Femur (tissue), 1 donor: ENCODE data around the gene MRPS14.
A peak's percentile ranks its signal among the peaks of the same experiment; 100 is the strongest.

Experiments used
- DNase-seq: peaks from one replicate; pipeline ENCODE4 v3.0.0-alpha.2; 2017

Gene MRPS14

DNA sequence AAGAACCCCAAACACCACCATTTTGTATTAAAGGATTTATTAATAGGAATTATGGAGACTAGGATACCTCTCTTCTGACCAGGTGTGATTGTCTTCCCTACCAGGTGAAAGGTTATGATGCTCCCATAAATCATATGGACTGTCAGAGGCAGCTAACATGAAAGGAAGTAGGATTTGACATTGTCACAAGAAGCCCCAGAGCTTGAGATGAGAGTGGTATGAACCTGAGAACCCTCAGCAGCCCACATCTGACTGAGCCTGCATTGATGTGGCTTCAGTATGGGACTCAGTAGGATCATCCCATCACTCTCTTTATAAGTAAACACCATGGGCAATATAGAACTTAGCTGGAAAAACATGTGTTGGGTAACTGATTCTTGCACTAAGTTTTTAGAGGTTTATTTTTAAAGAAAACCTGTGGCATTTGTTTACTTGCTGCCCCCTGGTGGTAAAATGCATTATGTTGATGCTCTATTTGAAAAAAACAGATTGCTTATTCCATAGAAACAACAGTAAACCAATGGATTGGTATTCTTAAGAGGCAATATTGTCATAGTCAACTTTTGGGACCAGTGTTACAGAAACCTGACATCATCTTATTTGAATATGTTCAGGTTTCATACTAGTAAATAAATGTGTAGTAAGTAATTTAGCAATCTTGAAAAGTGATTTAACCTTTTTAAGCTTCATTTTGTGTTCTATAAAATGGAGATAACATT, 40.1 kb downstream of the MRPS14 start:
- no peak for DNase-seq

DNA sequence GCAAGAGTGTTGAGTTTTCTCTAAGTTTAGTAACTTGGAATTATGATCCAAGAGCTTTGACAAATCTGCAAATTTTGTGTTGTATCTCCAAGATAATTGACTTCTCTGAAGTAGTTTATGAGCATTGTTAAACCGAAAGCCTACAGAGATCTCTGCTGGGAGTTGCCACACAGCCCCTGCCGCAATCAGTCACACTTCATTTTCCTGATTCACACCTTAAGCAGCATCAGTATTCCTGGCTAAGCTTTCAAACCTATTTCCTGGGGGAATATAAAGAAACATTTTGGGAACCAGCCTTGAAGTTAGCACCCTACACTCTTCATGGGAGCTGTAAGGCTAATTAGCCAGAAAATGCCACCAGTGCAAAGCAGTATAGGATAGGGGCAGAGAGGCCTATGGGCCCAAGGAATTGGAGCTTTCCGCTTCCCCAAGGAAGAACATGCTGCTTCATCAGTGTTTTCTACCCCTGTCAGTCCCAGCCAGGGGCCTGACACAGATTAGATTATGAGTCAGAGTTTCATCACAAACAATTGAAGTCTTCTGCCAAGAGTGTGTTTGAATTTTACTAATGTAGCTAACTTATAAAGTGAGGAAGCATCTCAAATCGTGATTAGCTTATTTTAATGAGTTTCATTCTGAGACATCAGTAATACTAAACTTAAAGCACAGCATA, 46.7 kb downstream of the MRPS14 start:
- DNase-seq: no peak

DNA sequence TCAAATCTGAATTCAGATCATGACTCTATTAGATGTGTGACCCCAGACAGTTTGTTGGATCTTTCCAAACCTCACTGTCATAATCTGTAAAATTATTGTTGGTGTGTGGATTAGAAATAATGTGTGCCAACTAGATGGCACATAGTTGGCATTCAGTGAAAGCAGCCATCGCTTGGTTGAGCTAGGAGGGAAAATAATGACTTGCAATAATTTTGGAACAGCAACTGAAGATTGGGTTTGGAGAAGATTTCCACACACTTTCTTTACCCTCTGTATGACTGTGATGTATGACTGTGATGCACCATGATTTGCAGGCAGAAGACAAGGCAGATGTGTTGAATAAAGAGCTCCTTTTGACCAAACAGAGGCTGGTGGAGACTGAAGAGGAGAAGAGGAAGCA, 47.5 kb downstream of the MRPS14 start:
- no peak for DNase-seq

DNA sequence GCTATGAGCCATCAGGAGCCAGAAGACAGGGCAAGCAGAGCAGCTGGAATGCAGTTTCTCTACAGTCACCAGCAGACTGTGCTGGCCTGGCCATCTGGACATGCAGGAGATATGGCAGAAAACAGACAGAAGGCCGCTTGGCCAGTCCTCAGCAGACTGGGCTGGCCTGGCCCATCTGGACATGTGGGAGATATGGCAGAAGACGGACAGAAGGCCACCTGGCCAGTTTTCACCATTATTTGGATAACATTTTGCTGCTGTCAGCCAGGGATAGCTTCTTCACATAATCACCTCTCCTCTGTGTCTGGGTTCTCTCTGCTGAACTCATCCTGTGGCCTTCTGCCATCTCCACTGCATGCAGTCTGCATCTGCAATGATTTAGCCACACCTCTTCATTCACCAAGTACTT, 48.5 kb downstream of the MRPS14 start:
- DNase-seq: no peak

DNA sequence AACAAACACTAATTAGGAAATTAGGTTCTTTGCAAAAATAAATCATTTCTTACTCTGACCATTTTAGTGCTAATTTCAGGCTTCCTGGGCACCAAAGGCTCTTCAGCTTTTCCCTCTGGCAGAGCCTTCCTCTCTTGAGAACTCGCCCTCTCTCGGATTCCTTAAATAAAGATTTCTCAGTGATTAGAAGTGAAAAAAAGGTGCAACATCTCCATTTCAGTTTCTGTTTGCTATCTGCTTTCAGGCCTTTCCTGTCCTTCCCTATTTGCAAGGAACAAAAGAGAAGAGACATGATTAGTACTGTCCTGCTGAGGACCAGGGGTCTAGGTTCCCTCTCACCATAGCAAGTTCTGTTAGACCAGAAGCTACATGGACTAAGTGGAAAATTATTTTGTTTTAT, 51.3 kb downstream of the MRPS14 start:
- no peak for DNase-seq

DNA sequence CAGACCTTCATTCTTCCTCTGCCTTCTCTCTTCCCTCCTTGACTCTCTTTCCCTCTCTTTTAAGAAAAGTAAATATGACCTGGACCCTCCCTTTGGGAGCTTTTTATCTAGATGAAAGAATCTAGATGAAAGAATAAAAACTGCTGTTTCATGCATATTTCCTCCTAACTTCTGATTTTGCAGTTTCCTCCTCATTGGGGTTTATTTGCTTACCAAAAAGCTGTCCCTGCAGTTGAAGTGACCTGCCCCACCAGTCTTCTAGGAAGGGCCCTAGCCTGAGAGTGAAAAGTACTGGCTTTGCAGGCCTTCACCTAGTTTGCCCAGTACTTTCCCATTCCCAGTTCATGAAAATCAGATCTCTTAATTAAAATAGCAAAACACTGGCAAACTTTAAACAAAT, 51.8 kb downstream of the MRPS14 start:
- no peak for DNase-seq

DNA sequence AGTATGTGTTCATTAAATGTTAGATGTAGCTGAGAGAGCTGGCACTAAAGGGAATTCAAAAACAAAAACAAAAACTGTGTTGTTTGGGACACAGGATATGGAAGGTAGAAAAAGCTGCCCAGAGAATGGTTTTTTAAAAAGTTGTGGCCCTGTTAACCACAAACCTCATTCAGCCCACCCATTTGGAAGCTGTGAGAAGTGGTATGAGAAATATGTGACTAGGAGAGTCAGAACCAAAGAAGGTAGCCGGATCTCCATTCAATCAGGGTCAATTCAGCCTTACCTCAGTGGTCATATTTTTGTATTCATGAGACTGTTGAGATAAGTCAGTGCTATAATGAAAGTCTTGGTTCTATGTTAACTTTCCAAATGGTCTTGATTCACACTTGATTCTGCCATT, 53.2 kb downstream of the MRPS14 start:
- DNase-seq: no peak

DNA sequence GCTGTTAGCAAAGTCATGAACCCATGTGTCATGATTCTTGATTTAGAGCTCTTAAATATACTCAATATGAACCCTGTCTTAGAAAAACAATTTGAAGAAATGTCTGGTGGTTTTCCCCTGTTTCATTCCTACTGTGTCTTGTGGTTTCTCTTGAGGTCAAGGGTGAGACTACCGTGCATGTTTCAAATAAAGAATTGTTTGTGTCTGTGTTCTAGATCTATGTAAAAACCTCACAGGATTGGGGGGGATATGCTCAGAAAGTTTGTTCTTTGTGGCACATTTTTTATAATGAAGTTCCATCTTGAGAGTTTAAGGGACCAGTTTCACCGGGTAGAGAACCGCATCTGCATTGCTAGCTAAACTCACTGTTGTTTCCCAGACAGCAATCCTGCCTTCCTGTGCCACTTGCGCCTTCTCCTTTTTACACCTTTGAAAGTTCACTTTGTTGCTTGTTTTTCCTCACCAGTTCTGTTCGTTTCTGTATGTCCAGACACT, 54.4 kb downstream of the MRPS14 start:
- DNase-seq: no peak

DNA sequence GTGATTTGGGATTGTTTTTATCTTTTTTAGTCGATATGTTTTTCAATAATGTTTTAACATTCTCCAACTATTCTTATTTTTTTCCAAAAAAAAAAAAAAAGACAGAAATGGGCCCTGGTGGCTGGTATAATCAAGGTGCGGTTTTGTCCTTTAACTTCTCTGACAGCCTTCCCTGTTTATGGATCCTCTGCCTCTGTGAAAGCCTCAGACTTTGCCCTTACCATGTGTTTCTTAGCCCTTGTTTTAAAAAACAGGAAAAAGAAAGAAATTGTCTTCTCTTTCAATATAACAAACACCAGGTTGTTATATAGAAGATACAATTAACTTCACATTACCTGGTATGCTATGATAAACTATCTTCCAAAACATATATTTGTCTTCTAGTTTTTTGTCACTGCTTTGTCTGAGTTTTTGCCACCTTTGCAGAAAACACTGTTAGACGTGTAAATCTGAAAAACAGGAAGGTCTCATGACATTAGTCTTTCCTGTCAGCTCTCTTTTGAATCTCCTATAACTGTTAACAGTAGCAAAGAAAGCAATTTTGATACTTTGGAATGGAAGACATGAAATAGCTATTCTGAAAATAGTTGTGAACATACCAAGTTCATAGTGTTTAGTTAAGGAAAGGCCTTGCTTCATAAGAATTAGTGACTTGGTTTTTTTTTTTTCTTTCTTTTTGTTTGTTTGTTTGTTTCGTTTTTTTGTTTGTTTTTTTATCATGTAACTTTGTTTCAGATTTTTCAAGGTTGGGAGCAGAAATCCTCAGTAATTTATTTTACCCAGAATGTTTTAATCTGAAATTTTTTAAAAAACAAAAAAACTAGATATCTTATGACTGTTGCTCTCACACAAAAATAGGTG, 55.1 kb downstream of the MRPS14 start:
- no peak for DNase-seq

DNA sequence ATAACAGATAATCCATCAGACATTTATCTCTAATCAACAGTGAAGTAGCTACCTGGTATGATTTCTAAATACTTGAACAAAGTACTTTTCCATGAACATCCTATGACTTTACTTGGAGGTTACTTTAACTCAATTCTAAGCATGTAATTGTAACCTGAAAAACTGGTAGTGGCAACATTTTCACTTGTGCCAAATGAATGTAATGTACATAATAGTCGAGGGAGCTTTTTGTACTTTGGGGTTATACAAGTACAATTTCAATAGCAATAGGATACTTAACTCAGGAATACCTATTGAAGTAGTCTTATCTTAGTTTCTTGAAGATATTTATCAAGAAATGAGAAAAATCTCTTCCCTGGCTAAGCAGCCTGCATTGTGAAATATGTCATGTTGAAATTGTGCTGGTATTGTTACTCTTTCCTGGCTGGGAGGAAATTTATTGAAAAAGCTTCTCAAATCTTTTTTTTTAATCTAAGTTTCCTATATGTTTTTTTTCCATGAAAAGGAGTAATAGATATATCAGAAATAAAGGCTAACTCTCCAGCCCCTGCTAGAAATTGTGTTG, 57.1 kb downstream of the MRPS14 start:
- no peak for DNase-seq

DNA sequence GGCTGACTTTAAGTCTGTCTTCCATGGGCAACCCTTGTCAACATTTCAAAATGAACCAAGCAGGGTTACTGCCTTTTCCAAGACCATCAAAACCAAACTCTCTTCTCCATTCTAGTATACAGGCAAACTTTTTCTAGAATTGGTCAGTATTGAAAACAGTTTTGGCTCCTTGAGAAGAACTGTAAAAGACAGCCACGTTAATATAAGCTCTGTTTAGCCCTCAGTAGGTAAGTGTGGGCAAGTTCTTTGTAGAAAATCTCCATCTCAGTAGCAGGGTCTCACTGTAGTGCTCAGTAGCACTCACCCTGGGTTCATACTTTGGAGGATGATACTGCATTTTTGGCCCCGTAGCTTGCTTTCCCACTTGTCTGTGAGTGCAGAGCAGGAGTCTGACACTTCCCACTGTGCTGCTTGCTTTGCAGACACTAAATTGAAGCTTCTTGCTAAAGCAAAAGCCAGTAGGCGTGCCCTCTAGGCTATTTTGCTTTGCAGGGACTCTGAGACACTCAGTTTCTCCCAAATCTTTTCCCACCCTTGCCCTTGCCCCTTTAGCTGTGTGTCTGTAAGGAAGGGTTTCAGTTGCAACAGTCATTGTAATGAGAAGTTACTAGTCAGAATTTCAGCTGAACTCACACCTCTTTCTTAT, 57.7 kb downstream of the MRPS14 start:
- DNase-seq: peak; percentile 28

DNA sequence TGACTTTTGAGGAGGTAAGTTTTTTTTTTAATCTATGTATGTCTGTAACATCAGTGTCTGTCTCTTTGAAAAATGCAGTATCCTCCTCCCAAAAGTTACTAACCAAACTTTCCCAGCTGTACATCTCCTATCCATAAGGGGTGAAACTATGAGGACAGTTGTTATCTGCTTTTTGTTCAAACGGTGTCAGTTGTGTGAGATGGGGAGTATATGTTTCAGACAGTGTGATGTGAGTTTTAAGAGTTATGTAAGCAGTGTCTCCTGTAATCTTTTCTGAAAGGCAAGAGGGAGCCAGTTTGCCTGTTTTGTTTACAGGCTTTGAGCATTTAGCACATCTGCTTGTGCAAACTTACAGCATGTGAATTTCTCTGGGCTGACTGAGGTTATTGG, 58.3 kb downstream of the MRPS14 start:
- no peak for DNase-seq

DNA sequence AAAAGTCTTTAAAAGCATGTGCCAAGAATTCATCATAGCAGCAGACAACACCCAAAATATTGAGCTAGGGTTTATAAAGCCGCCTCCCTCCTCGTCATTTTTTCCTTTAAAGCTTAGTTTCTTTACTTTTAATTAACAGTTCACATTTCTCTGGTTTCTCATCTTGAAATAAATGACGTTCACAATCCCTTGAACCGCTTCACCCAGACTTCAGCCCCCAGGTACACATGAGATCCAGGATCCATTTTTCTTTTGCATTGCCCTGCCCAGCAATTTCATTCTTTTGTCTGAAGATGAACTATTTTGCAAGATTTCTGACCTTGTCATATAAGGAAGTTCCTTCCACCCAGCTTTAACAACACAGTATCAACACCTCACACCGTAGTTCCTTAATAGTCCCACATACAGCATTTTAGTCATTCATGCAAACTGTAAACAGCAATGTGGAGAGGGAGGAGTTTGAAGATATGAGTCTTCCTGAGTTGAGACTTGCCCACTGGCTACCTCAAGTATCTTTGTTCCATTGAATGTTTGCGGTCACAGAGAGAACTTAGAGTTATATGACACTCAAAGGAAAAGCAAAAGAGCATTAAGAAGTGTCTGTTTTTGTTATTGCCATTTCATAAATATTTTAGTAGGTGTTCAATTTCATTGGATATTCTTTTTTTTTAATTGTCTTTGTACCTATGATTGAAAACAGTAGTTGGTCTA, 58.8 kb downstream of the MRPS14 start:
- DNase-seq: no peak

DNA sequence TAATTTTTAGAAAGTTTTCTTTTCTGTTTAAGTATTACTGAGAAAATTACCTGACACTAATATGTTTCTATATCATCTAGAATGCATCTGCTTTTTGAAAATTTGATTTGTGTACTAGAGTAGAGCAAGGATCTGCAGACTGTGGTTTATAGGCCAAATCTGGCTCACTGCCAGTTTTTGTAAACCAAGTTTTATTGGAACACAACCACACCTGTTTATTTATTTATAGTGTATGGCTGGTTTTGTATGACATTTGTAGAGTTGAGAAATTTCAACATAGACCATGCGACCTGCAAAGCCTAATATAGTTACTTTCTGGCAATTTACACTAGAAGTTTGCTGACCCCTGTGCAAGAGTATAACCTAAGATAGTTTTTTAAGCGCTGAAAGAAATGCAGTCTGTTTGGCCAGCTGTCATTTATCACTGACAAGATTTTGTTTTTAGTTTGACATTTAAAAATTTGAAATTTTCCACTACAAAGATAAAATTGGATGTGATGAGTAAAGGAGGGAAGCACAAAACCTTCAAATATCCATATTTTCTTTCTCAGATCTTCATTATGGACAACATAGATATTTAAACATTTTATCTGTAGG, 59.6 kb downstream of the MRPS14 start:
- no peak for DNase-seq
